Activated naive CD8-positive, alpha-beta T cell treated with anti-CD3 and anti-CD28 coated beads for 36 hours (primary cell): ENCODE data around the gene ZNF268. TPM values are rescaled to one million over a fixed set of nuclear protein-coding genes. Genes with fewer than 3 reads are reported as not detected.

Experiments used
- DNase-seq: peaks from one replicate; pipeline ENCODE4 v3.0.0; 2021
- H3K27ac Mint-ChIP-seq: one replicate; pipeline ENCODE4 v1.8.0; 2022; ENCODE audit warnings: mild to moderate bottlenecking, moderate library complexity, mixed read lengths
- H3K27me3 Mint-ChIP-seq: one replicate; pipeline ENCODE4 v1.8.0; 2022; ENCODE audit warnings: mild to moderate bottlenecking, mixed read lengths
- H3K36me3 Mint-ChIP-seq: one replicate; pipeline ENCODE4 v1.8.0; 2021; ENCODE audit warnings: mild to moderate bottlenecking, mixed read lengths
- H3K4me1 Mint-ChIP-seq: one replicate; pipeline ENCODE4 v1.8.0; 2021; ENCODE audit warnings: mixed read lengths
- H3K4me3 Mint-ChIP-seq: one replicate; pipeline ENCODE4 v1.8.0; 2022; ENCODE audit warnings: mild to moderate bottlenecking, moderate library complexity, mixed read lengths
- H3K9me3 Mint-ChIP-seq: one replicate; pipeline ENCODE4 v1.8.0; 2022; ENCODE audit warnings: mixed read lengths
- total RNA-seq, 2 experiments: library from RNA; stranded (reverse); gene quantifications; one replicate each; pipeline ENCODE4 v1.2.3, GENCODE V29; 2021

Gene ZNF268
- 10 to 100 TPM; 19.8 to 20.5 TPM for total RNA-seq

DNA sequence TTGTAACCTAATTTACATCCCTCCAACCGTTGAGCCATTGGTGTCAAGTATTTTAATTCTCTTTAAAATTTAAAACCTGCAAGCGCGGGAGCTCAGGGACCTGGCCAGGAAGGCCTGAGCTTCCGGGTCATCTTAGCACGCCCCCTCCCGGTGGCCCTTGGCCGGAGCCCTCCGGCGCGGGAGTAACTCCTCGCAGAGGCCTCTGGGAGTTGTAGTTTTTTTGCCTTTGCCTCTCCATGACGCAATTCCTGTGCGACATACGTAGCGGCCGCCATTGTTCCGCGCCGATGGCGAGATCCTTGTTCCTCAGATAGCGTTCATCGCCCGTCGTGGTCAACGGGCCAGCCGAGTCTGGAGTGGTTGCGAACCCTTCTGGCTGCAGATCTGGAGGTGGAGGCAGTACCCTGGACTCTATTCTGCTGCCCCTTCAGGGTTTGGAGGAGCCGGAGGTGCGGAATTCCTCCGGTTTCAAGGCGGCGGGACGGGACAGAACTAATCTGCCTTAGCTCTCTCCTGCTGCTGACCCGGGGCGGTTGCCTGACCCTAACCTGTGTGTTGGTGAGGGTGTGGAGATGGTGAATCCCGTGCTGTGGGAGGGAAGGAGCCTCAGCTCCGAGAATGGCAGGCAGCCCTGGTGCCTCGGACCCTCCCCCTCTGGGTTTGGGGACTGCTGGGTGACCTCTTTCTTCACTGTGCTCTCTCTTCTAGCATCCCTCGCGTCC lies at the start of gene ZNF268:
Gene ZNF268, plus strand, starts transcription at position 258 of the 722 bp plus-strand sequence. CDS start 503 bp downstream, outside the sequence.
- Mint-ChIP-seq H3K9me3 (peaks cover 56% of the 10 kb centered on the region), H3K27me3 (no peaks in the 10 kb centered on the region), H3K4me3 (peak within 1 kb of the TSS; percentile 98), H3K27ac (peak within 1 kb of the TSS; percentile 94), H3K4me1 (peaks cover 9% of the 10 kb centered on the region), H3K36me3 (peaks cover 68% of the 10 kb centered on the region)
- peak; percentile 91 for DNase-seq

DNA sequence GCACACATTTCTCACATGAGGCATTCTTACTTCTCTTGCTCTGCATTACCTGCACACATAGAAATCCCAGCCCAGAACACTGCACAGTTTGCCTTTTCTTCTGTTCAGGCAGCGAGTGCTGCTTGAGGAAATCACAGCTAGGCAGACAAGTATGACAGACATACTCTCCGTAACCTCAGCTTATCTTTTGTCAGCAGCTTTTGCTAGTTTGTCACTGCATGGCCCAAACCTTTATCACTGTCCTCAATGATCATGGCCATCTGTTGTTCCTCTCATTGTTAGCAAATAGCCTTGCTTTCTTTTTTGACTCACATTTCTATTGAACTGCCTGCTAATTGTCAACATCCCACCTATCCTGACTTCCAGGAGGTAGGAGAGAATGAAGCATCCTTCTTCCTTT lies 45.5 kb upstream of the ZNF268 start:
- no peak for DNase-seq
- Mint-ChIP-seq H3K36me3 (peaks cover 91% of the 10 kb centered on the region), H3K27me3 (no peaks in the 10 kb centered on the region), H3K4me1 (peaks cover 5% of the 10 kb centered on the region), H3K27ac (no peak overlapping the region), H3K9me3 (peaks cover 53% of the 10 kb centered on the region), H3K4me3 (no peak overlapping the region)

DNA sequence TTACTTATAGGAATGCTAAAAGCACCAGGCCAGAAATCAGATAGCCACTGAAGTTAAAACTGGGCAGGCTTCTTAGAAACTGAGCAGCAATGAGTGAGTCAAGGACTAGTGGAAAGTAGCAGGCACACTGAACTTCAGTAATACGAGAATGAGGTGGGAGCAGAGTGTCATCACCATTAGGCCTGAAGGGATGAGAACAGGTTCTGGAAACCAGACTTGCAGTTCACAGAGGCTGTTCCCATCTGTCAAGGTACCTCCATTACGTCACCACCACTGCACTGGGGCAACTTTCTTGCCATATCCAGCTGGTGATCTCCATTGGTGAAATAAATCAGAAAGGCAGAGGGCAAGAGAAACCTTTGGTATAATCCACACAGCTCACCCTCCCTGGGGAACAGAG lies 35.3 kb upstream of the ZNF268 start:
- no peak for DNase-seq
- no peaks in the 10 kb centered on the region for H3K27me3 Mint-ChIP-seq
- H3K4me1 Mint-ChIP-seq, result no peaks in the 10 kb centered on the region
- H3K27ac Mint-ChIP-seq, result no peak overlapping the region
- no peak overlapping the region for H3K4me3 Mint-ChIP-seq
- H3K9me3 Mint-ChIP-seq, result peaks cover 54% of the 10 kb centered on the region
- peaks cover 90% of the 10 kb centered on the region for H3K36me3 Mint-ChIP-seq

DNA sequence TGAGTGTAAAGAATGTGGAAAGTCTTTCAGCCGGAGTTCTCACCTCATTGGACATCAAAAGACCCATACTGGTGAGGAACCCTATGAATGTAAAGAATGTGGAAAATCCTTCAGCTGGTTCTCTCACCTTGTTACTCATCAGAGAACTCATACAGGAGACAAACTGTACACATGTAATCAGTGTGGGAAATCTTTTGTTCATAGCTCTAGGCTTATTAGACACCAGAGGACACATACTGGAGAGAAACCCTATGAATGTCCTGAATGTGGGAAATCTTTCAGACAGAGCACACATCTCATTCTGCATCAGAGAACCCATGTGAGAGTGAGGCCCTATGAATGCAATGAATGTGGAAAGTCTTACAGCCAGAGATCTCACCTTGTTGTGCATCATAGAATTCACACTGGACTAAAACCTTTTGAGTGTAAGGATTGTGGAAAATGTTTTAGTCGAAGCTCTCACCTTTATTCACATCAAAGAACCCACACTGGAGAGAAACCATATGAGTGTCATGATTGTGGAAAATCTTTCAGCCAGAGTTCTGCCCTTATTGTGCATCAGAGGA lies 25.1 kb upstream of the ZNF268 start:
- no peak overlapping the region for H3K4me3 Mint-ChIP-seq
- H3K9me3 Mint-ChIP-seq, result peaks cover 79% of the 10 kb centered on the region
- H3K27ac Mint-ChIP-seq, result no peak overlapping the region
- peaks cover 84% of the 10 kb centered on the region for H3K36me3 Mint-ChIP-seq
- H3K4me1 Mint-ChIP-seq, result no peaks in the 10 kb centered on the region
- no peaks in the 10 kb centered on the region for H3K27me3 Mint-ChIP-seq
- DNase-seq, result no peak

DNA sequence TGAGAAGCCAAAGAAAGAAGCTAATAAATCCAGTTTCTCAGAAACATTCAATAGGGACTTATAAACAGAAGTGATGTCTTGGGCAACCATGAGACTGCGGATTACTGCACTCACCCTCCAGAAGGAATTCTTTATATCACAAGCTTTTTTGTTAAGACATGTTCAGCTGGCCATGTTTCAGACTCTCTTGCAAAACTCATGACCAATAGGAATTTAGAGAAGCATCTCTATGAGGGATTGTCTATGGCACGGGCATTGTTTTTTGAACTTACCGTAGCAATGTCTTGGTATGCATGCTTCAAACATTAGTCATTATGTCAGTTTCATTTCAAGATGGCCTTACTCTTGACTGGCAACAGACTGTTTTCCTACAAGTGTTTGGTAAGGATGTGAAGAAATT lies 15.5 kb upstream of the ZNF268 start:
- no peaks in the 10 kb centered on the region for H3K4me1 Mint-ChIP-seq
- peaks cover 3% of the 10 kb centered on the region for H3K36me3 Mint-ChIP-seq
- peaks cover 53% of the 10 kb centered on the region for H3K9me3 Mint-ChIP-seq
- DNase-seq, result no peak
- H3K27me3 Mint-ChIP-seq, result no peaks in the 10 kb centered on the region
- H3K4me3 Mint-ChIP-seq, result no peak overlapping the region
- no peak overlapping the region for H3K27ac Mint-ChIP-seq

DNA sequence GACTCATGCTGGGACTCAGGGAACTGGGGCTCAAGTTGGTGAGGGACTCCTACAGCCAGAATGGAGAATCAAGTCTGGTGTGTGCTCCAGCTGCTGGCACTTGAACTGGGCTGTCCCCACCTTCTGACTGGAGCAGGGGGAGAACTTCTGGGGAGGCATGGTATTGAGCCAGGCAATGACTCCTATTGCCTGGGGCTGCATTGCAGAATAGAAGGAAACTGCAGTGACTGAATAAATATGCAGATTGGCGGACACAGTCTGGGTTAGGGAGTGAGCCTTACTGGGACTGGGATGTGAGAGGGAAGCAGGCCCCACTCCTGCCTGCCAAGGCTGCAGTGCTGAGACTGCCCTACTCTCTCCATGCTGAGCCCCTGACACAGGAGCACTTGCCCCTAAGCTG lies 8.8 kb upstream of the ZNF268 start:
- Mint-ChIP-seq H3K27me3 (no peaks in the 10 kb centered on the region), H3K36me3 (peaks cover 19% of the 10 kb centered on the region), H3K4me3 (no peak overlapping the region), H3K4me1 (no peaks in the 10 kb centered on the region), H3K27ac (no peak overlapping the region), H3K9me3 (peaks cover 50% of the 10 kb centered on the region)
- no peak for DNase-seq

DNA sequence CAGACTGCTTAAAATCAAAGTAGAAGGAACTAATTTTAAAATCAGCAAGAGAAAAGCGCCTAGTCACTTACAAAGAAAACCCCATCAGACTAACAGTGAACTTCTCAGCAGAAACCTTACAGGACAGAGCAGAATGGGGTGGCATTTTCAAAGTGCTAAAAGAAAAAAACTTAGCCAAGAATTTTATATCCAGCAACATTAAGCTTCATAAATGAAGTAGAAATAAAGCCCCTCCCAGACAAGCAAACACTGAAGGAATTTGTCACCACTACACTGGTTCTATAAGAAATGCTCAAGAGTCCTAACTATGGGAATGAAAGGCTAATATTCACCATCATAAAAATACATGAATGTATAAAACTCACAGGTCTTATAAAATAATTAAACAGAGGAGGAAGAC lies 6.4 kb upstream of the ZNF268 start:
- H3K9me3 Mint-ChIP-seq, result peaks cover 50% of the 10 kb centered on the region
- H3K4me1 Mint-ChIP-seq, result no peaks in the 10 kb centered on the region
- H3K4me3 Mint-ChIP-seq, result no peak overlapping the region
- H3K27ac Mint-ChIP-seq, result no peak overlapping the region
- peaks cover 22% of the 10 kb centered on the region for H3K36me3 Mint-ChIP-seq
- no peaks in the 10 kb centered on the region for H3K27me3 Mint-ChIP-seq
- no peak for DNase-seq

DNA sequence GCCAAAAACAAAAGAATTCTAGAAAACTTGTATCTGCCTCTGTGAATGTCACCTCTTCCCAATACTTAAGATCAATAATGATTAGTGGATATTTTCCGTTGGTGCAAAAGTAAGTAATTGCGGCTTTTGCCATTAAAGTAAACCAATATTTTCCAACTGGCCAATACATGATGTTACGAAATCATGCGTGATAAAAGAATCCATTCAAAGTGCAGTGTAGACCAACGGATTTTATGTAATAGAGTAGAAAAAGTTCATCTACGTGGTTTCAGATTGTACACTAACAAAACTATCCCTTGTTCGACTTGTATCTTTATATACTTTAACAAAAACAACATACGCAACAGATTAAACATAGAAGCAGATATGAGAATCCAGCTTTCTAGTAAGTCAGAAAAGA lies 626 bp upstream of the ZNF268 start:
- peaks cover 9% of the 10 kb centered on the region for H3K4me1 Mint-ChIP-seq
- H3K36me3 Mint-ChIP-seq, result peaks cover 62% of the 10 kb centered on the region
- no peak overlapping the region for H3K27ac Mint-ChIP-seq
- no peak for DNase-seq
- H3K4me3 Mint-ChIP-seq, result no peak overlapping the region
- H3K27me3 Mint-ChIP-seq, result no peaks in the 10 kb centered on the region
- peaks cover 55% of the 10 kb centered on the region for H3K9me3 Mint-ChIP-seq

DNA sequence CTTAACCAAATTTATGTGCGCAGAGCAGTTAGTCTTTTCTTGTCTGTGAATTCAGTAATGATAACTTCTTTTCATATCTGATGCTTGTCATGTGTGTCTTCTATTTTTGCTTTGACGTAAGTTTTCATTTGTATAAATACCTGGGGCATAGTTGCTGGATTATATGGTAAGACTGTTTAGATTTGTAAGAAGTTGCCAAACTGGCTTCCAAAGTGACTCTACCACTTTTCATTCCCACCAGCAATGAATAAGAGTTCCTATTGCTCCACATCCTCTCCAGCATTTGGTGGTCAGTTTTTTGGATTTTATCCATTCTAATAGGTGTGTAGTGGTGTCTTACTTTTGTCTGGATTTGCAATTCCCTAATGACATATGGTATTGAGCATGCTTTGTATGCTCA lies 8.9 kb downstream of the ZNF268 start:
- no peaks in the 10 kb centered on the region for H3K27me3 Mint-ChIP-seq
- H3K36me3 Mint-ChIP-seq, result peaks cover 100% of the 10 kb centered on the region
- H3K9me3 Mint-ChIP-seq, result peaks cover 78% of the 10 kb centered on the region
- no peak overlapping the region for H3K27ac Mint-ChIP-seq
- DNase-seq, result no peak
- no peaks in the 10 kb centered on the region for H3K4me1 Mint-ChIP-seq
- no peak overlapping the region for H3K4me3 Mint-ChIP-seq

DNA sequence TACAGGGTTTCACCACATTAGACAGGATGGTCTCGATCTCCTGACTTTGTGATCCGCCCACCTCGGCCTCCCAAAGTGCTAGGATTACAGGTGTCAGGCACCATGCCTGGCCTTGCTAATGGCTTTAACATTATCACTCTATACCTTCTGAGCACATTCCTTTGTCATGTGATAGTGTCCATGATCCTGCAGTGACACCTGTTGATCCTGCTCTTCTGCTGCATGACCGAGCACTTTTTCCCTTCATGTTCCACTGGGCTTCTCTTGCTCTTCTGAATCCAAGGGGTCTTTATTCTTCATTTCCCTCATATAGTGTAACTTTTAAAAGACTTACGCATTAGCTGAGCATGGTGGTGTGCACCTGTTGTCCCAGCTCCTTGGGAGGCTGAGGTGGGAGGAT lies 11.6 kb downstream of the ZNF268 start:
- no peaks in the 10 kb centered on the region for H3K27me3 Mint-ChIP-seq
- DNase-seq, result no peak
- H3K36me3 Mint-ChIP-seq, result peaks cover 95% of the 10 kb centered on the region
- no peak overlapping the region for H3K27ac Mint-ChIP-seq
- no peak overlapping the region for H3K4me3 Mint-ChIP-seq
- H3K9me3 Mint-ChIP-seq, result peaks cover 61% of the 10 kb centered on the region
- H3K4me1 Mint-ChIP-seq, result no peaks in the 10 kb centered on the region

DNA sequence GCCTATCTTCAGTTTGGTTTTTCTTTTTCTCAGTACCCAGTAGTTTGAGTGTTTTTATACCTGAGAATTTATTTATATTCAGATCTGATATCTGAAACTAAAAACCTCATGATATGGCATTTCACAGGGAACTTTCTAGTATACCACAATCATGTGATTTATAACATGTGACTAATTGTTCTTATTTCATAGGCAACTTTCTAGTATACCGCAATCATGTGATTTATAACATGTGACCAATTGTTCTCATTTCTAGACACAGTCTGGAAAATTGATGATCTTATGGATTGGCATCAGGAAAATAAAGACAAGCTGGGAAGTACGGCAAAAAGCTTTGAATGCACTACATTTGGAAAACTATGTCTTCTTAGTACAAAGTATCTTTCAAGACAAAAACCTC lies 20.6 kb downstream of the ZNF268 start:
- Mint-ChIP-seq H3K9me3 (peaks cover 59% of the 10 kb centered on the region), H3K27ac (no peak overlapping the region), H3K4me1 (no peaks in the 10 kb centered on the region), H3K36me3 (peaks cover 78% of the 10 kb centered on the region), H3K27me3 (peaks cover 5% of the 10 kb centered on the region), H3K4me3 (no peak overlapping the region)
- DNase-seq, result no peak

DNA sequence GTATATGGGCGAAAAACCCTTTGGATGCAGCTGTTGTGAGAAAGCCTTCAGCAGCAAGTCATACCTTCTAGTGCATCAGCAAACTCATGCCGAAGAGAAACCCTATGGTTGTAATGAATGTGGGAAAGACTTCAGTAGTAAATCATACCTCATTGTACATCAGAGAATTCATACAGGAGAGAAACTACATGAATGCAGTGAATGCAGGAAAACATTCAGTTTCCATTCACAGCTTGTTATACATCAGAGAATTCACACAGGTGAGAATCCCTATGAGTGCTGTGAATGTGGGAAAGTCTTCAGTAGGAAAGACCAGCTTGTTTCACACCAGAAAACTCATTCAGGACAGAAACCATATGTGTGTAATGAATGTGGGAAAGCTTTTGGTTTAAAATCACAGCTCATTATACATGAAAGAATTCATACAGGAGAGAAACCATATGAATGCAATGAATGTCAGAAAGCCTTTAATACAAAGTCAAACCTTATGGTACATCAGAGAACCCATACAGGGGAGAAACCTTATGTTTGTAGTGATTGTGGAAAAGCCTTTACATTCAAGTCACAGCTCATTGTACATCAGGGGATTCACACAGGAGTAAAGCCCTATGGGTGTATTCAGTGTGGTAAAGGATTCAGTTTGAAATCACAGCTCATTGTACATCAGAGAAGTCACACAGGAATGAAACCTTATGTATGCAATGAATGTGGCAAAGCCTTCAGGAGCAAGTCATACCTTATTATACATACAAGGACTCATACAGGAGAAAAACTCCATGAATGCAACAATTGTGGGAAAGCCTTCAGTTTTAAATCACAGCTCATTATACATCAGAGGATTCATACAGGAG lies 21.4 kb downstream of the ZNF268 start:
- Mint-ChIP-seq H3K27ac (peak overlapping the region; percentile 66), H3K36me3 (peaks cover 74% of the 10 kb centered on the region), H3K27me3 (peaks cover 5% of the 10 kb centered on the region), H3K9me3 (peaks cover 61% of the 10 kb centered on the region), H3K4me1 (no peaks in the 10 kb centered on the region), H3K4me3 (peak overlapping the region; percentile 47)
- DNase-seq, result no peak

DNA sequence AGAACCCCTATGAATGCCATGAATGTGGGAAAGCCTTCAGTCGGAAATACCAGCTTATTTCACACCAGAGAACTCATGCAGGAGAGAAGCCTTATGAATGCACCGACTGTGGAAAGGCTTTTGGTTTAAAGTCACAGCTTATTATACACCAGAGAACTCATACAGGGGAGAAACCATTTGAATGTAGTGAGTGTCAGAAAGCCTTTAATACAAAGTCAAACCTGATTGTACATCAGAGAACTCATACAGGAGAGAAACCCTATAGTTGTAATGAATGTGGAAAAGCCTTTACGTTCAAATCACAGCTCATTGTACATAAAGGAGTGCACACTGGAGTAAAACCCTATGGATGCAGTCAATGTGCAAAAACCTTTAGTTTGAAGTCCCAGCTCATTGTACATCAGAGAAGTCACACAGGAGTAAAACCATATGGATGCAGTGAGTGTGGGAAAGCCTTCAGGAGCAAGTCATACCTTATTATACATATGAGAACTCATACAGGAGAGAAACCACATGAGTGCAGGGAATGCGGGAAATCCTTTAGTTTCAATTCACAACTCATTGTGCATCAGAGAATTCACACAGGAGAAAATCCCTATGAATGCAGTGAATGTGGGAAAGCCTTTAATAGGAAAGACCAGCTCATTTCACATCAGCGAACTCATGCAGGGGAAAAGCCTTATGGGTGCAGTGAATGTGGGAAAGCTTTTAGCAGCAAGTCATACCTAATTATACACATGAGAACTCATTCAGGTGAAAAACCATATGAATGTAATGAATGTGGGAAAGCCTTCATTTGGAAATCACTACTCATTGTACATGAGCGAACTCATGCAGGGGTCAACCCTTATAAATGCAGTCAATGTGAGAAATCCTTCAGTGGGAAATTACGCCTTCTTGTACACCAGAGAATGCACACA lies 22.3 kb downstream of the ZNF268 start:
- peaks cover 66% of the 10 kb centered on the region for H3K9me3 Mint-ChIP-seq
- peak overlapping the region; percentile 47 for H3K4me3 Mint-ChIP-seq
- peaks cover 74% of the 10 kb centered on the region for H3K36me3 Mint-ChIP-seq
- H3K27me3 Mint-ChIP-seq, result peaks cover 5% of the 10 kb centered on the region
- H3K4me1 Mint-ChIP-seq, result no peaks in the 10 kb centered on the region
- peak overlapping the region; percentile 66 for H3K27ac Mint-ChIP-seq
- DNase-seq, result no peak

DNA sequence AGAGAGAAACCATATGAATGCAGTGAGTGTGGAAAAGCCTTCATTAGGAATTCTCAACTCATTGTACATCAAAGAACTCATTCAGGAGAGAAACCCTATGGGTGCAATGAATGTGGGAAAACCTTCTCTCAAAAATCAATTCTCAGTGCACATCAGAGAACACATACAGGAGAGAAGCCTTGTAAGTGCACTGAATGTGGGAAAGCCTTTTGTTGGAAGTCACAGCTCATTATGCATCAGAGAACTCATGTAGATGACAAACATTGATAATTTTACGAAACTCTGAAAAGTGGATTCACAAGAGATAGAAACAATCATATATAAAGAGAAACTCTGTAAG lies 22.9 kb downstream of the ZNF268 start:
- Mint-ChIP-seq H3K27me3 (peaks cover 5% of the 10 kb centered on the region), H3K4me1 (no peaks in the 10 kb centered on the region), H3K4me3 (no peak overlapping the region), H3K27ac (no peak overlapping the region), H3K9me3 (peaks cover 67% of the 10 kb centered on the region), H3K36me3 (peaks cover 71% of the 10 kb centered on the region)
- DNase-seq, result no peak

DNA sequence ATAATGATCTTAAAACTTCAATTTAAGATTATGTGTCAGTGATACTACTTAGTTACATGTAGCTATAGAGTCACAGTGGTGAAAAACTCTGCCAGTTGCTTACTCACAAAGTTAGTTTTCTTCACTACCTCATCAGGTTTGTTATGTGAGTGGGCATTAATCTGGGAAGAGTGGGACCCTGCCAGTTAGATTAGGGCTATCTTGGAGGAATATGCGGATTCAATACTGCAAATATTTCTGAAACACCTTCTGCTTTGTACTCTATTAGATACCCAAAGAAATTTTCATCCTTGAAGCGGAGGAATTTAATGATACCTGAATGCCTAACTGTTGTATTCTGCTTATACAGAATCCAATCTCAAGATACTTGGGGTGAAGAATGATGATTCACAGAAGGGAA lies 25.1 kb downstream of the ZNF268 start:
- peaks cover 50% of the 10 kb centered on the region for H3K36me3 Mint-ChIP-seq

More for the DNA sequence above, 25.1 kb downstream of the ZNF268 start:
- no peaks in the 10 kb centered on the region for H3K4me1 Mint-ChIP-seq
- H3K9me3 Mint-ChIP-seq, result peaks cover 56% of the 10 kb centered on the region
- H3K27ac Mint-ChIP-seq, result no peak overlapping the region
- DNase-seq, result no peak
- H3K27me3 Mint-ChIP-seq, result peaks cover 5% of the 10 kb centered on the region
- H3K4me3 Mint-ChIP-seq, result no peak overlapping the region
